Neural cell (in vitro differentiated cells): ENCODE results near the gene TRPM2. TPM values are rescaled to one million over a fixed set of nuclear protein-coding genes. Genes with fewer than 3 reads are reported as not detected.

Experiments used
- H2AFZ ChIP-seq: fragments of 200-600, 300-800 bp; sonication (generic), shearing (Covaris generic); 2 replicates; pipeline ENCODE4 v1.6.0; 2014; ENCODE audit warnings: low read depth, mild to moderate bottlenecking, antibody characterized with exemption, low read length, moderate library complexity
- H3F3A ChIP-seq: fragments of 200-600 bp; shearing (Covaris generic); 2 replicates; pipeline ENCODE4 v1.6.1; 2016; ENCODE audit warnings: mild to moderate bottlenecking, moderate library complexity, mixed read lengths, antibody characterized with exemption, low read length; ENCODE audit not compliant: insufficient read depth, poor library complexity, severe bottlenecking
- H3K27ac ChIP-seq: fragments of 200-600, 300-800 bp; sonication (generic), shearing (Covaris generic); 2 replicates; pipeline ENCODE4 v1.5.1; 2014; ENCODE audit warnings: mild to moderate bottlenecking, low read length, moderate library complexity
- H3K27me3 ChIP-seq: fragments of 300-800, 200-600 bp; sonication (generic), shearing (Covaris generic); 2 replicates; pipeline ENCODE4 v1.6.0; 2014; ENCODE audit warnings: mild to moderate bottlenecking, low read depth, low read length, moderate library complexity; ENCODE audit not compliant: insufficient read depth
- H3K36me3 ChIP-seq: fragments of 300-800, 200-600 bp; sonication (generic), shearing (Covaris generic); 2 replicates; pipeline ENCODE4 v1.5.1; 2014; ENCODE audit warnings: mild to moderate bottlenecking, antibody characterized with exemption, low read length, moderate library complexity; ENCODE audit not compliant: insufficient read depth
- H3K4me2 ChIP-seq: fragments of 300-800, 200-600 bp; sonication (generic), shearing (Covaris generic); 2 replicates; pipeline ENCODE4 v1.6.0; 2014; ENCODE audit warnings: mild to moderate bottlenecking, low read length
- H3K4me3 ChIP-seq: fragments of 300-800, 200-600 bp; sonication (generic), shearing (Covaris generic); 2 replicates; pipeline ENCODE4 v1.5.1; 2014; ENCODE audit warnings: mild to moderate bottlenecking, low read length, moderate library complexity
- H3K79me2 ChIP-seq: fragments of 200-600 bp; shearing (Covaris generic); replicated peaks from 2 replicates; pipeline ENCODE4 v1.6.0; 2014; ENCODE audit warnings: mild to moderate bottlenecking, low read length, moderate library complexity; ENCODE audit not compliant: insufficient read depth
- H3K9ac ChIP-seq: fragments of 300-800, 200-600 bp; sonication (generic), shearing (Covaris generic); 2 replicates; pipeline ENCODE4 v1.6.1; 2016; ENCODE audit warnings: mild to moderate bottlenecking, low read length, mixed read lengths
- H3K9me2 ChIP-seq: fragments of 200-600 bp; shearing (Covaris generic); 2 replicates; pipeline ENCODE4 v1.6.1; 2016; ENCODE audit warnings: mild to moderate bottlenecking, low read length, mixed read lengths; ENCODE audit not compliant: insufficient read depth
- H3K9me3 ChIP-seq: fragments of 200-600, 300-800 bp; sonication (generic), shearing (Covaris generic); 2 replicates; pipeline ENCODE4 v1.6.1; 2016; ENCODE audit warnings: mild to moderate bottlenecking, mixed run types, low read length, moderate library complexity, mixed read lengths
- H4K20me1 ChIP-seq: fragments of 200-600 bp; shearing (Covaris generic); 2 replicates; pipeline ENCODE4 v1.6.1; 2016; ENCODE audit warnings: mild to moderate bottlenecking, mixed run types; ENCODE audit not compliant: insufficient read depth
- CTCF ChIP-seq: fragments of 450-650 bp; IDR thresholded peaks from 2 replicates; pipeline ENCODE4 v1.5.1; 2014; ENCODE audit warnings: antibody characterized with exemption, mild to moderate bottlenecking, moderate library complexity; ENCODE audit not compliant: poor library complexity, severe bottlenecking
- EP300 ChIP-seq: fragments of 450-650 bp; conservative IDR thresholded peaks from 2 replicates; pipeline ENCODE4 v1.6.1; 2014; ENCODE audit warnings: antibody characterized with exemption, mild to moderate bottlenecking, moderate library complexity; ENCODE audit not compliant: poor library complexity, severe bottlenecking
- EZH2 ChIP-seq: fragments of 200-600, 300-800 bp; shearing (Covaris generic), sonication (generic); IDR thresholded peaks from 2 replicates; pipeline ENCODE4 v1.6.1; 2014; ENCODE audit warnings: antibody characterized with exemption, low read length, borderline replicate concordance, mild to moderate bottlenecking; ENCODE audit not compliant: insufficient read depth, poor library complexity, severe bottlenecking
- MXI1 ChIP-seq: fragments of 450-650 bp; conservative IDR thresholded peaks from 2 replicates; pipeline ENCODE4 v1.6.1; 2014; ENCODE audit warnings: antibody characterized with exemption, mild to moderate bottlenecking; ENCODE audit not compliant: poor library complexity, severe bottlenecking
- POLR2AphosphoS5 ChIP-seq: IDR thresholded peaks from 2 replicates; pipeline ENCODE4 v1.6.1; 2012
- RAD21 ChIP-seq: fragments of 450-650 bp; conservative IDR thresholded peaks from 2 replicates; pipeline ENCODE4 v1.6.1; 2014; ENCODE audit warnings: antibody characterized with exemption, mild to moderate bottlenecking, moderate library complexity
- REST ChIP-seq: IDR thresholded peaks from 2 replicates; pipeline ENCODE4 v1.6.1; 2012; ENCODE audit warnings: borderline replicate concordance
- SMC3 ChIP-seq: fragments of 450-650 bp; conservative IDR thresholded peaks from 2 replicates; pipeline ENCODE4 v1.6.1; 2014; ENCODE audit warnings: antibody characterized with exemption, mild to moderate bottlenecking, moderate library complexity; ENCODE audit not compliant: poor library complexity
- TAF1 ChIP-seq: IDR thresholded peaks from 2 replicates; pipeline ENCODE4 v1.6.1; 2012; ENCODE audit warnings: low read depth
- polyA plus RNA-seq: library from polyadenylated mRNA; depleted of rRNA; stranded (reverse); fragments of >200 nt; gene quantifications from 2 replicates; pipeline ENCODE4 v1.2.3, GENCODE V29; 2014

TRPM2 gene
- polyA plus RNA-seq, 1 donor from 2014 or later = 0.14 TPM

- H3K4me3 ChIP-seq = no peak overlapping the region
- H4K20me1 ChIP-seq = no peaks in the 10 kb centered on the region
- TF ChIP-seq REST = no peak
- TF ChIP-seq EZH2 = no peak
- TF ChIP-seq MXI1 = no peak
- no peak for TF ChIP-seq RAD21
- TF ChIP-seq EP300 = no peak
- no peak for TF ChIP-seq SMC3
- TF ChIP-seq CTCF = no peak
- no peak for TF ChIP-seq TAF1
- TF ChIP-seq POLR2AphosphoS5 = no peak
- H3K9me3 ChIP-seq = no peaks in the 10 kb centered on the region
- H3K9me2 ChIP-seq = no peaks in the 10 kb centered on the region
- H3K9ac ChIP-seq = no peak overlapping the region
- H3K27ac ChIP-seq = no peak overlapping the region
- no peak overlapping the region for H2AFZ ChIP-seq
- peaks cover 9% of the 10 kb centered on the region for H3K27me3 ChIP-seq
- H3K36me3 ChIP-seq = no peaks in the 10 kb centered on the region
- H3F3A ChIP-seq = no peaks in the 10 kb centered on the region
- H3K79me2 ChIP-seq = no peaks in the 10 kb centered on the region
- H3K4me2 ChIP-seq = no peak overlapping the region
Observed at GRCh38 chr21:44356636-44357035, 3.2 kb downstream of the TRPM2 start.

GRCh38 chr21:44357064-44357837 is 3.8 kb downstream of the TRPM2 start:
- Histone ChIP-seq H3K27ac (no peak overlapping the region), H4K20me1 (no peaks in the 10 kb centered on the region), H3K9me3 (no peaks in the 10 kb centered on the region), H3K79me2 (no peaks in the 10 kb centered on the region), H3K4me3 (no peak overlapping the region), H3K9ac (no peak overlapping the region), H3K9me2 (no peaks in the 10 kb centered on the region), H3K27me3 (peaks cover 3% of the 10 kb centered on the region), H3K36me3 (no peaks in the 10 kb centered on the region), H2AFZ (no peak overlapping the region), H3K4me2 (no peak overlapping the region), H3F3A (no peaks in the 10 kb centered on the region)
- TF ChIP-seq TAF1 (no peak), MXI1 (no peak), EP300 (no peak), RAD21 (no peak), POLR2AphosphoS5 (no peak), CTCF (no peak), EZH2 (no peak), SMC3 (no peak), REST (no peak)
